Mucosa of stomach (tissue), 1 donor: ENCODE results near the gene MUC6.

Experiments
- H3K27me3 ChIP-seq: one replicate; pipeline ENCODE4 v1.7.0; 2013; ENCODE audit warnings: mild to moderate bottlenecking, low read length; ENCODE audit not compliant: control insufficient read depth, insufficient read depth
- H3K36me3 ChIP-seq: one replicate; pipeline ENCODE4 v1.7.0; 2013; ENCODE audit warnings: low read length; ENCODE audit not compliant: control insufficient read depth, insufficient read depth
- H3K4me1 ChIP-seq: one replicate; pipeline ENCODE4 v1.7.0; 2013; ENCODE audit warnings: mild to moderate bottlenecking, low read length; ENCODE audit not compliant: control insufficient read depth, insufficient read depth
- H3K4me3 ChIP-seq: one replicate; pipeline ENCODE4 v1.7.0; 2013; ENCODE audit warnings: low read length
- H3K9ac ChIP-seq: one replicate; pipeline ENCODE4 v1.7.0; 2013; ENCODE audit warnings: mild to moderate bottlenecking, low read length, moderate library complexity
- H3K9me3 ChIP-seq: one replicate; pipeline ENCODE4 v1.7.0; 2013; ENCODE audit warnings: mild to moderate bottlenecking, low read length, moderate library complexity; ENCODE audit not compliant: control insufficient read depth
- donor health status: Pancreatic carcinoma.

Gene MUC6

GRCh38 chr11:1054143-1055108 is 17.9 kb upstream of the MUC6 start:
- Histone ChIP-seq H3K36me3 (no peaks in the 10 kb centered on the region), H3K27me3 (peaks cover 49% of the 10 kb centered on the region), H3K9ac (no peak overlapping the region), H3K9me3 (no peaks in the 10 kb centered on the region), H3K4me1 (peaks cover 38% of the 10 kb centered on the region), H3K4me3 (no peak overlapping the region)

GRCh38 chr11:1053121-1053901 is 16.8 kb upstream of the MUC6 start:
- peaks cover 44% of the 10 kb centered on the region for H3K4me1 ChIP-seq
- no peak overlapping the region for H3K4me3 ChIP-seq
- no peaks in the 10 kb centered on the region for H3K36me3 ChIP-seq
- H3K9me3 ChIP-seq: no peaks in the 10 kb centered on the region
- H3K27me3 ChIP-seq: peaks cover 60% of the 10 kb centered on the region
- no peak overlapping the region for H3K9ac ChIP-seq

GRCh38 chr11:1052133-1053011 is 15.9 kb upstream of the MUC6 start:
- Histone ChIP-seq H3K4me3 (no peak overlapping the region), H3K36me3 (no peaks in the 10 kb centered on the region), H3K4me1 (peaks cover 44% of the 10 kb centered on the region), H3K9me3 (no peaks in the 10 kb centered on the region), H3K9ac (no peak overlapping the region), H3K27me3 (peaks cover 66% of the 10 kb centered on the region)

GRCh38 chr11:1051356-1052132 is 15.0 kb upstream of the MUC6 start:
- Histone ChIP-seq H3K9ac (no peak overlapping the region), H3K36me3 (no peaks in the 10 kb centered on the region), H3K4me1 (peaks cover 44% of the 10 kb centered on the region), H3K4me3 (no peak overlapping the region), H3K27me3 (peaks cover 67% of the 10 kb centered on the region), H3K9me3 (no peaks in the 10 kb centered on the region)

GRCh38 chr11:1050581-1051355 is 14.2 kb upstream of the MUC6 start:
- Histone ChIP-seq H3K9ac (no peak overlapping the region), H3K9me3 (no peaks in the 10 kb centered on the region), H3K4me3 (no peak overlapping the region), H3K27me3 (peaks cover 67% of the 10 kb centered on the region), H3K36me3 (no peaks in the 10 kb centered on the region), H3K4me1 (peaks cover 44% of the 10 kb centered on the region)

- peaks cover 44% of the 10 kb centered on the region for H3K4me1 ChIP-seq
- peaks cover 67% of the 10 kb centered on the region for H3K27me3 ChIP-seq
- H3K9ac ChIP-seq: no peak overlapping the region
- no peaks in the 10 kb centered on the region for H3K36me3 ChIP-seq
- no peaks in the 10 kb centered on the region for H3K9me3 ChIP-seq
- H3K4me3 ChIP-seq: no peak overlapping the region
Measured at GRCh38 chr11:1049911-1050580, 13.5 kb upstream of the MUC6 start.

- Histone ChIP-seq H3K4me3 (no peak overlapping the region), H3K9ac (no peak overlapping the region), H3K27me3 (peaks cover 63% of the 10 kb centered on the region), H3K36me3 (no peaks in the 10 kb centered on the region), H3K4me1 (peaks cover 40% of the 10 kb centered on the region), H3K9me3 (no peaks in the 10 kb centered on the region)
Measured at GRCh38 chr11:1049431-1049891, 12.9 kb upstream of the MUC6 start.

- Histone ChIP-seq H3K9me3 (no peaks in the 10 kb centered on the region), H3K4me3 (no peak overlapping the region), H3K4me1 (peaks cover 35% of the 10 kb centered on the region), H3K27me3 (peaks cover 59% of the 10 kb centered on the region), H3K9ac (no peak overlapping the region), H3K36me3 (no peaks in the 10 kb centered on the region)
Measured at GRCh38 chr11:1049071-1049405, 12.5 kb upstream of the MUC6 start.

- H3K27me3 ChIP-seq: peaks cover 53% of the 10 kb centered on the region
- H3K4me3 ChIP-seq: no peak overlapping the region
- no peaks in the 10 kb centered on the region for H3K36me3 ChIP-seq
- H3K9me3 ChIP-seq: no peaks in the 10 kb centered on the region
- no peak overlapping the region for H3K9ac ChIP-seq
- peaks cover 30% of the 10 kb centered on the region for H3K4me1 ChIP-seq
Measured at GRCh38 chr11:1048375-1049070, 12.0 kb upstream of the MUC6 start.

- no peak overlapping the region for H3K9ac ChIP-seq
- H3K4me3 ChIP-seq: no peak overlapping the region
- H3K36me3 ChIP-seq: no peaks in the 10 kb centered on the region
- H3K9me3 ChIP-seq: no peaks in the 10 kb centered on the region
- peaks cover 24% of the 10 kb centered on the region for H3K4me1 ChIP-seq
- peaks cover 46% of the 10 kb centered on the region for H3K27me3 ChIP-seq
Measured at GRCh38 chr11:1047595-1048156, 11.2 kb upstream of the MUC6 start.
